ENCODE results near the gene EIF4B. TPM values are rescaled to one million over a fixed set of nuclear protein-coding genes. Genes with fewer than 3 reads are reported as not detected.

Gene EIF4B
- total and polyA plus RNA-seq, 2 of the 13 experiments (the other 11 are each of a cell fraction or from before 2014, with no cell fraction given), result 416 to 548 TPM

GRCh38 chr12:53005986-53006809, at the start of gene EIF4B (continued):
- TF ChIP-seq ZNF644 (CRISPR knock-in tag; IDR thresholded peaks at IDR 0.05; ENCODE audit: low read depth), result no peak
- peak; percentile 97 for TF ChIP-seq HNRNPLL (IDR thresholded peaks at IDR 0.05; ENCODE audit: low read depth, low read length, poor library complexity, severe bottlenecking)
- TF ChIP-seq ISL2 (CRISPR knock-in tag; IDR thresholded peaks at IDR 0.05), result no peak
- peak; percentile 64 for TF ChIP-seq MLX (CRISPR knock-in tag; IDR thresholded peaks at IDR 0.05)
- TF ChIP-seq MZF1 (CRISPR knock-in tag; IDR thresholded peaks at IDR 0.05; ENCODE audit: borderline replicate concordance), result peak; percentile 80; the same call in 1 of the 2 replicates
- TF ChIP-seq REPIN1 (CRISPR knock-in tag; IDR thresholded peaks at IDR 0.05; ENCODE audit: borderline replicate concordance, low read depth), result peak; percentile 65; the same call in 1 of the 2 replicates
- TF ChIP-seq ZBTB1 (CRISPR knock-in tag; IDR thresholded peaks at IDR 0.05; ENCODE audit: borderline replicate concordance), result no peak
- TF ChIP-seq SP5 (CRISPR knock-in tag; IDR thresholded peaks at IDR 0.05; ENCODE audit: borderline replicate concordance, low read depth), result peak; percentile 92
- peak; percentile 79; the same call in 1 of the 2 replicates for TF ChIP-seq CREM (IDR thresholded peaks at IDR 0.05)
- no peak; the same call in 1 of the 2 replicates for TF ChIP-seq CREM (CRISPR knock-in tag; IDR thresholded peaks at IDR 0.05)
- TF ChIP-seq ZNF260 (CRISPR knock-in tag; IDR thresholded peaks at IDR 0.05; ENCODE audit: borderline replicate concordance, low read depth), result no peak
- no peak for TF ChIP-seq PATZ1 (CRISPR knock-in tag; IDR thresholded peaks at IDR 0.05)
- no peak; the same call in 1 of the 2 replicates for TF ChIP-seq ZFP91 (CRISPR knock-in tag; IDR thresholded peaks at IDR 0.05; ENCODE audit: borderline replicate concordance)
- TF ChIP-seq IRF1 (CRISPR knock-in tag; IDR thresholded peaks at IDR 0.05; ENCODE audit: low read depth), result no peak
- no peak for TF ChIP-seq SMARCC2 (IDR thresholded peaks at IDR 0.05)
- TF ChIP-seq GMEB1 (CRISPR knock-in tag; IDR thresholded peaks at IDR 0.05; ENCODE audit: borderline replicate concordance), result peak; percentile 96
- no peak for TF ChIP-seq ZNF33B (CRISPR knock-in tag; IDR thresholded peaks at IDR 0.05)
- 0 out of 2 replicates have a peak, but pooled peaks have one; percentile 1 for TF ChIP-seq ATF7 (IDR thresholded peaks at IDR 0.05)
- TF ChIP-seq ATF7 (CRISPR knock-in tag; IDR thresholded peaks at IDR 0.05), result peak; percentile 21; the same call in 1 of the 2 replicates
- TF ChIP-seq HNF4A (CRISPR knock-in tag; IDR thresholded peaks at IDR 0.05), result no peak
- no peak; a peak in 1 of 4 replicates for TF ChIP-seq ATF4 (CRISPR knock-in tag; IDR thresholded peaks at IDR 0.05)
